ENCODE data around the gene REL. TPM values are rescaled to one million over a fixed set of nuclear protein-coding genes. Genes with fewer than 3 reads are reported as not detected.

Gene REL
- polyA plus RNA-seq, 1 experiment: 3.3 TPM

GRCh38 chr2:60945341-60945740 lies 64.0 kb downstream of the REL start:
- no peak overlapping the region for H3K27ac ChIP-seq (ENCODE audit: low read depth, low read length)
- ChIA-PET POLR2A (no interaction called here), CTCF (no interaction called here)
- no peak overlapping the region for H3K4me3 ChIP-seq (ENCODE audit: low read depth, low read length)
- no peaks in the 10 kb centered on the region; the same call in 1 of the 2 replicates for H3K9me3 ChIP-seq (ENCODE audit: control insufficient read depth, insufficient read depth, low read length)
- no peak for DNase-seq (ENCODE audit: low read depth, low spot score)
- no peaks in the 10 kb centered on the region for H3K27me3 ChIP-seq (ENCODE audit: control insufficient read depth, insufficient read depth, low read length)
- TF ChIP-seq CTCF (IDR thresholded peaks at IDR 0.05; ENCODE audit: low read depth, low read length): no peak

- no peaks in the 10 kb centered on the region; the same call in 1 of the 2 replicates for H3K9me3 ChIP-seq (ENCODE audit: control insufficient read depth, insufficient read depth, low read length)
- no peak for TF ChIP-seq CTCF (IDR thresholded peaks at IDR 0.05; ENCODE audit: low read depth, low read length)
- POLR2A ChIA-PET: no interaction called here
- CTCF ChIA-PET: no interaction called here
- no peak overlapping the region for H3K4me3 ChIP-seq (ENCODE audit: low read depth, low read length)
- H3K27me3 ChIP-seq (ENCODE audit: control insufficient read depth, insufficient read depth, low read length): no peaks in the 10 kb centered on the region
- H3K27ac ChIP-seq (ENCODE audit: low read depth, low read length): no peak overlapping the region
- no peak for DNase-seq (ENCODE audit: low read depth, low spot score)
Measured at GRCh38 chr2:60947056-60947455, 65.7 kb downstream of the REL start.

- no peak for TF ChIP-seq CTCF (IDR thresholded peaks at IDR 0.05; ENCODE audit: low read depth, low read length)
- Histone ChIP-seq H3K4me3 (ENCODE audit: low read depth, low read length) (no peak overlapping the region), H3K27me3 (ENCODE audit: control insufficient read depth, insufficient read depth, low read length) (no peaks in the 10 kb centered on the region), H3K9me3 (ENCODE audit: control insufficient read depth, insufficient read depth, low read length) (no peaks in the 10 kb centered on the region; the same call in 1 of the 2 replicates), H3K27ac (ENCODE audit: low read depth, low read length) (no peak overlapping the region)
- DNase-seq (ENCODE audit: low read depth, low spot score): no peak
- POLR2A ChIA-PET: no interaction called here
- CTCF ChIA-PET: no interaction called here
Measured at GRCh38 chr2:60948161-60948560, 66.8 kb downstream of the REL start.

GRCh38 chr2:60948926-60949579 lies 67.7 kb downstream of the REL start:
- H3K27me3 ChIP-seq (ENCODE audit: control insufficient read depth, insufficient read depth, low read length): no peaks in the 10 kb centered on the region
- DNase-seq (ENCODE audit: low read depth, low spot score): no peak
- no peaks in the 10 kb centered on the region; the same call in 1 of the 2 replicates for H3K9me3 ChIP-seq (ENCODE audit: control insufficient read depth, insufficient read depth, low read length)
- ChIA-PET POLR2A (no interaction called here), CTCF (no interaction called here)
- H3K4me3 ChIP-seq (ENCODE audit: low read depth, low read length): no peak overlapping the region
- TF ChIP-seq CTCF (IDR thresholded peaks at IDR 0.05; ENCODE audit: low read depth, low read length): no peak
- no peak overlapping the region for H3K27ac ChIP-seq (ENCODE audit: low read depth, low read length)

- no peak for TF ChIP-seq CTCF (IDR thresholded peaks at IDR 0.05; ENCODE audit: low read depth, low read length)
- Histone ChIP-seq H3K27me3 (ENCODE audit: control insufficient read depth, insufficient read depth, low read length) (no peaks in the 10 kb centered on the region), H3K27ac (ENCODE audit: low read depth, low read length) (no peak overlapping the region), H3K9me3 (ENCODE audit: control insufficient read depth, insufficient read depth, low read length) (no peaks in the 10 kb centered on the region), H3K4me3 (ENCODE audit: low read depth, low read length) (no peak overlapping the region)
- CTCF ChIA-PET: no interaction called here
- POLR2A ChIA-PET: no interaction called here
- no peak for DNase-seq (ENCODE audit: low read depth, low spot score)
Measured at GRCh38 chr2:60954139-60954538, 72.8 kb downstream of the REL start.
